NCI-H1436 treated with DMSO at 0.1 percent for 48 hours (cell line): ENCODE measurements around the gene COX4I2.
"Not testable (repeated sequence)": the region's sequence is repeated elsewhere in the genome, so short reads cannot be mapped to it uniquely, and the experiment has no call there.

Experiments used
- DNase-seq: peaks from one replicate; lab custom pipeline; 2025; lab: John Stamatoyannopoulos, UW

Gene COX4I2

DNA sequence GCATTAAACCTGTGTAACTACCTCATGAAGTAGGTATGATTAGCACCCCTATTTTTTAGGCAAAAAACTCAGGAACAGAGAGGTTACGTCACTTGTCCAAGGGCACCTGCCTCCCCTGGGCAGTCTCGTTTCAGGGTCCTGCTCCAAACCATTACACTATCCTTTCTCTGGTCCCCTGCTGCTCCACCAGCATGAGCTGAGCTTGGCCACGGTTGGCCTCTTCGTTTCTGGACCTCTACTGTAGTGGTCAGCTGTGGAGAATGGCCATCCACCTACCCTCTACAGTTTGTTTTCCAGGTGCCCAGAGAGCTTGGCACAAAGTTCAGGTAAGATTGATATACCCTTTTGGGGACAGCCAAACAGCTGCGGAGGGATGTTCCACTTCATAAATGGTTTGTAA, 16.8 kb downstream of the COX4I2 start:
- DNase-seq, result no peak

GRCh38 chr20:31661625-31662371, 24.1 kb downstream of the COX4I2 start:
- no peak for DNase-seq

GRCh38 chr20:31662372-31662854, 24.7 kb downstream of the COX4I2 start:
- DNase-seq, result no peak

GRCh38 chr20:31663524-31663837, 25.8 kb downstream of the COX4I2 start:
- DNase-seq, result no peak

GRCh38 chr20:31663838-31664695, 26.4 kb downstream of the COX4I2 start:
- DNase-seq, result no peak

- no peak for DNase-seq
Measured at GRCh38 chr20:31664696-31665354, 27.1 kb downstream of the COX4I2 start.

DNA sequence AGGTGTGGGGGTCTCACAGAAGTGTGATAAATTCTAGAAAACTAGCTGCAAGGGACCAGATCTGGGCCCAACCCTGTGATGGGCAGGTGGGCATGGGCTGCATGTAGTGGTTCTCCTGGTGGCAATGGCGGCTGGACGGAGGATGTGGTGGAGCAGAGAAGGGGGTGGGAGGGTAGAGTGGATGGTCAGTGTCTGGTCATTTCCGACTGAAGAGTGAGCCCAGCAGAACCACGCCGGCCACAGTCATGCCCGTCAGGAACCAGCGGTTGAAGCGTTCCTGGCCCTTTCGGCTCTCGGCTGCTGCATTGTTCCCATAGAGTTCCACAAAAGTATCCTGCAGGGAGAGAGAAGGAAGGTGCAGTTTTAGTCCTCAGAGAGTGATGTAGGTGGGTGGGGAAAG, 28.0 kb downstream of the COX4I2 start:
- DNase-seq, result no peak

- no peak for DNase-seq
Measured at GRCh38 chr20:31666258-31667042, 28.7 kb downstream of the COX4I2 start.

- no peak for DNase-seq
Measured at GRCh38 chr20:31667315-31668285, 29.9 kb downstream of the COX4I2 start.

GRCh38 chr20:31668944-31669343, 31.2 kb downstream of the COX4I2 start:
- DNase-seq, result not testable (repeated sequence)

GRCh38 chr20:31669876-31670275, 32.2 kb downstream of the COX4I2 start:
- DNase-seq, result no peak

GRCh38 chr20:31670371-31671228, 32.9 kb downstream of the COX4I2 start:
- DNase-seq, result no peak

DNA sequence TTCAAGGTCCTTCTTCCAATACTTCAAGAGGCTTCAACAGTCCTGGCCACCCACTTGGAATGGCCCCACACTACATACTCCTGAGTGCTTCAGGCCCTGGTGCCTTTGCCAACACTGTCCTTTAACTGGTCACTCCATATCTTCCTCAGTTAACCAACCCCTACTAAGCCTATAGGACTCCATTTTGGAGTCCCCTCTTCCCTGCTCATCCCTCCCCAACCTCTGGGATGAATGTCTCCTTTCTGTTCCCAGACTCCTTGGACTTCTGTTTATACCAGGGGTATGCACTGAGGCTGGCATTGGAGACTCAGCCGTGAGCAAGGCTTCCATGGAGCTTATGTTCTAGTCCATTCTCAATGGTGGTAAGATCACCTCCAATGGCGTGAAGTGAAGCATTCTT, 33.6 kb downstream of the COX4I2 start:
- DNase-seq, result no peak

GRCh38 chr20:31673435-31673834, 35.7 kb downstream of the COX4I2 start:
- DNase-seq, result no peak

GRCh38 chr20:31673943-31674463, 36.3 kb downstream of the COX4I2 start:
- DNase-seq, result no peak

DNA sequence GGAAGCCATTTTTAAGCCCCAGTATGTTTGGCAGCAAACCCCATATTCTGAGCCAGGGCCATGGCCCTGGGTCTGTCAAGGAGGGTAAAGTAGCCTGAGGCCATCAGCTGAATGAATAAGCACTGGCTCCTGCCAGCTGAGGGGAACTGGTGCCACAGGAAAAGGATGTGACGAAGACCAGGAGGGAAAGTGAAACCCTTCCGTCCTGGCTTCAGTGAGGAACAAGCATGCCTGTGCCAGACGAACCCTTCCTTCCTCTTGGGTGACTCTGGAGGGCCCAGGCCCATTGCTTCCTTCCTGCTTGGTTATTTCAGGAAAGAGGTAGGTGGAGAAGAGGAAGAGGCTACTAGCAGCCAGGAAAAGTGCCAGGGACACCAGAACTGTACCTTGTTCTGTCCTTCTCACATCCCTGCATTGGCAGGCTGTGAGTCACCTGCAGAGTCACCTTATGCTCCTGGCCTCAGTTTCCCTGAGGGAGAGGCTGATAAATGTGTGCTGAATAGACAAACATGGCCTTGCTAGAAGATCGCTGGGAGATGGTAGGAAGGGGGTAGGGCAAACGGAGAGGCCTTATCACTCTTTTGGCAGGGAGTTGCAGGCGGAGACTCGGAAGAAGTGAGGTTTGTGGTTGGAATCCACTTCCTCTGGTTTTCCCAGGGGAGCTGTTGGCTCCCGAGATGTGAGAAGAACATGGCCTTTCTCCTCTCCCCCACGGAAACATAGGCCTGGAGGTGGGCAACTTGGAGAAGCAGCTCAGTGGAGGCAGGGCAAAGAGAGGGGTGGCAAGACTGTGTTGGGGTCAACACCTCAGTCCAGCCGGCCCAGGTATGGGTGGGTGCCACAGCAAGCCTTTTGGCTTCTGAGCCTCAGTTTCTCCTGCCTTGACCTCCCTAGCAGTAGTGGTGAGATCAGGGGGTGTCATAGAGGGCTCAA, 37.4 kb downstream of the COX4I2 start:
- DNase-seq, result no peak

- DNase-seq, result no peak
Measured at GRCh38 chr20:31675828-31676608, 38.3 kb downstream of the COX4I2 start.

DNA sequence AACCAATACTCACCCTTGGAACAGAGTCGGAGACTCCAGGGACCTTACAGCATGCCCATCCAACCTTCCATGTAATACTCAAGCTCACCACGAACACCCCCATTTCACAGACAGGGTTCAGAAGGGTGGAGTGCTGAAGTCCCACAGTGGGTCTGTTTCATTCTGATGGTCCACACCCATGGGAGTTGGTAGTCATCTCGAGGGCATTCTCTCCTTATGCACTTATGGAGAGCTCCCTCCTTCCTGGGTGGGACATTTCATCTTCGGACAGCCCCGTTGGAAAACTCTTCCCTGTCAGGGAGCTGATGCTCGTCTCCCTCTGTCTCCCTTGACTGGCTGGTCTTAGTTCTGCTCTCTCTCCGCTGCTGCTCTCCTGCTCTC, 38.9 kb downstream of the COX4I2 start:
- DNase-seq, result no peak
